ENCODE data around the gene CFAP157. TPM values are rescaled to one million over a fixed set of nuclear protein-coding genes. Genes with fewer than 3 reads are reported as not detected.

Gene CFAP157
- total RNA-seq, 1 experiment from 2014 or later, result not detected

GRCh38 chr9:127761491-127761956 lies 54.7 kb downstream of the CFAP157 start:
- DNase-seq (ENCODE audit: low read depth), result no peak

GRCh38 chr9:127762111-127762676 lies 55.4 kb downstream of the CFAP157 start:
- no peak for DNase-seq (ENCODE audit: low read depth)

- peak; percentile 23 for DNase-seq (ENCODE audit: low read depth)
These were observed 57.2 kb downstream of the CFAP157 start for GRCh38 chr9:127763918-127764384.

GRCh38 chr9:127765418-127765817 lies 58.6 kb downstream of the CFAP157 start:
- no peak for DNase-seq (ENCODE audit: low read depth)

Other genes starting within 250 kb of the CFAP157 start
- 10.3 and 12.4 TPM in 2 replicates for gene STXBP1, start 94.7 kb upstream of the CFAP157 start, total RNA-seq (2014; rRNA removed; shearing (Covaris generic))
- gene PTRH1, start 8.7 kb downstream of the CFAP157 start, total RNA-seq (2014; rRNA removed; shearing (Covaris generic)), result 15.6 and 27.0 TPM in 2 replicates
- gene TTC16, start 9.1 kb downstream of the CFAP157 start, total RNA-seq (2014; rRNA removed; shearing (Covaris generic)), result not detected in 2 replicates
- gene TOR2A, start 28.3 kb downstream of the CFAP157 start, total RNA-seq (2014; rRNA removed; shearing (Covaris generic)), result 4.8 and 6.6 TPM in 2 replicates
- 0.12 and 0.29 TPM in 2 replicates for gene SH2D3C, start 71.7 kb downstream of the CFAP157 start, total RNA-seq (2014; rRNA removed; shearing (Covaris generic))
- gene CDK9, start 79.0 kb downstream of the CFAP157 start, total RNA-seq (2014; rRNA removed; shearing (Covaris generic)), result 15.6 and 20.7 TPM in 2 replicates
- gene FPGS, start 95.9 kb downstream of the CFAP157 start, total RNA-seq (2014; rRNA removed; shearing (Covaris generic)), result 29.7 and 38.4 TPM in 2 replicates
- gene ENG, start 147.7 kb downstream of the CFAP157 start, total RNA-seq (2014; rRNA removed; shearing (Covaris generic)), result 32.1 and 34.8 TPM in 2 replicates
- gene AK1, start 170.7 kb downstream of the CFAP157 start, total RNA-seq (2014; rRNA removed; shearing (Covaris generic)), result 57.7 and 61.9 TPM in 2 replicates
- 15.7 and 20.1 TPM in 2 replicates for gene ST6GALNAC6, start 192.6 kb downstream of the CFAP157 start, total RNA-seq (2014; rRNA removed; shearing (Covaris generic))
- gene ST6GALNAC4, start 210.1 kb downstream of the CFAP157 start, total RNA-seq (2014; rRNA removed; shearing (Covaris generic)), result 10.5 and 14.0 TPM in 2 replicates
- 0.24 and 1.2 TPM in 2 replicates for gene PIP5KL1, start 223.8 kb downstream of the CFAP157 start, total RNA-seq (2014; rRNA removed; shearing (Covaris generic))
- gene DPM2, start 230.9 kb downstream of the CFAP157 start, total RNA-seq (2014; rRNA removed; shearing (Covaris generic)), result 37.1 and 50.1 TPM in 2 replicates